Measurements from ENCODE around the gene C6orf89. TPM values are rescaled to one million over a fixed set of nuclear protein-coding genes. Genes with fewer than 3 reads are reported as not detected.

Gene C6orf89
- total RNA-seq, 1 experiment from 2014 or later: 32.9 TPM

GRCh38 chr6:36848658-36849441, 36.9 kb upstream of the C6orf89 start:
- no peak overlapping the region for H3K9ac ChIP-seq (ENCODE audit: low read length)
- POLR2A ChIA-PET: interaction anchor here (0.6 kb wide), 1 partner anchor 21 kb away, joined by 5 read pairs; no protein-coding TSS in a partner anchor
- ATAC-seq: no peak

More at GRCh38 chr6:36848658-36849441, 36.9 kb upstream of the C6orf89 start:
- RAD21 ChIA-PET (ENCODE audit: low non-redundant PET in 1 of 2, low total read pairs in 2 of 2, uncharacterized antibody in 2 of 2, unreplicated experiment in 2 of 2): no interaction called here
- Histone ChIP-seq H3K9me2 (ENCODE audit: insufficient read depth) (no peaks in the 10 kb centered on the region), H3K27me3 (ENCODE audit: insufficient read depth, low read length) (no peaks in the 10 kb centered on the region), H3K4me3 (replicated peaks in 1 of 2; ENCODE audit: low read depth in 1 of 2, low read length in 2 of 2) (no peak overlapping the region), H3K4me2 (ENCODE audit: low read length) (no peak overlapping the region), H3K36me3 (ENCODE audit: control insufficient read depth in 1 of 2, insufficient read depth in 2 of 2, low read length in 2 of 2) (no peaks in the 10 kb centered on the region; a peak in 1 of 4 replicates), H3K4me1 (ENCODE audit: control insufficient read depth in 1 of 2, insufficient read depth in 2 of 2, low read length in 2 of 2) (no peaks in the 10 kb centered on the region; a peak in 1 of 4 replicates), H2AFZ (ENCODE audit: low read depth, low read length, poor library complexity, severe bottlenecking) (no peak overlapping the region), H3K79me2 (ENCODE audit: insufficient read depth, low read length) (no peaks in the 10 kb centered on the region), H4K20me1 (ENCODE audit: insufficient read depth) (no peaks in the 10 kb centered on the region), H3K27ac (ENCODE audit: low read depth, low read length) (no peak overlapping the region), H3K9me3 (ENCODE audit: control insufficient read depth in 1 of 2, insufficient read depth in 1 of 2, low read depth in 1 of 2, low read length in 2 of 2) (no peaks in the 10 kb centered on the region)
- DNase-seq (ENCODE audit: low read depth, low spot score): no peak
- CTCF ChIA-PET: interaction anchor here (1.1 to 4.3 kb wide), 5 partner anchors 13 to 82 kb away, joined by 3 to 32 read pairs (median 7); partner anchors contain the start of gene PPIL1
- no TSS peak for BruUV-seq (replicated peaks)
- intact Hi-C loops (cut with micrococcal nuclease): no loop called here
- TF ChIP-seq EGR1 (IDR thresholded peaks at IDR 0.05; ENCODE audit: low read depth) (no peak), EZH2phosphoT487 (IDR thresholded peaks at IDR 0.05; ENCODE audit: borderline replicate concordance) (no peak), ELF1 (IDR thresholded peaks at IDR 0.05; ENCODE audit: borderline replicate concordance, low read depth) (no peak), EZH2 (IDR thresholded peaks at IDR 0.05) (no peak), RAD21 (IDR thresholded peaks at IDR 0.05; ENCODE audit: low read depth) (no peak), JUND (IDR thresholded peaks at IDR 0.05) (no peak), CBX3 (IDR thresholded peaks at IDR 0.05; ENCODE audit: low read depth) (no peak), SRF (IDR thresholded peaks at IDR 0.05; ENCODE audit: low read depth) (no peak), ZBTB33 (IDR thresholded peaks at IDR 0.05; ENCODE audit: extremely low read depth, insufficient replicate concordance, low read length) (no peak), ZNF274 (IDR thresholded peaks at IDR 0.05; ENCODE audit: low read depth, low read length) (no peak), SIN3A (IDR thresholded peaks at IDR 0.05; ENCODE audit: low read depth) (no peak)
- TF ChIP-seq, protein P1, sequence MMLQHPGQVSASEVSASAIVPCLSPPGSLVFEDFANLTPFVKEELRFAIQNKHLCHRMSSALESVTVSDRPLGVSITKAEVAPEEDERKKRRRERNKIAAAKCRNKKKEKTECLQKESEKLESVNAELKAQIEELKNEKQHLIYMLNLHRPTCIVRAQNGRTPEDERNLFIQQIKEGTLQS (IDR thresholded peaks at IDR 0.05): no peak
- TF ChIP-seq, protein P2, sequence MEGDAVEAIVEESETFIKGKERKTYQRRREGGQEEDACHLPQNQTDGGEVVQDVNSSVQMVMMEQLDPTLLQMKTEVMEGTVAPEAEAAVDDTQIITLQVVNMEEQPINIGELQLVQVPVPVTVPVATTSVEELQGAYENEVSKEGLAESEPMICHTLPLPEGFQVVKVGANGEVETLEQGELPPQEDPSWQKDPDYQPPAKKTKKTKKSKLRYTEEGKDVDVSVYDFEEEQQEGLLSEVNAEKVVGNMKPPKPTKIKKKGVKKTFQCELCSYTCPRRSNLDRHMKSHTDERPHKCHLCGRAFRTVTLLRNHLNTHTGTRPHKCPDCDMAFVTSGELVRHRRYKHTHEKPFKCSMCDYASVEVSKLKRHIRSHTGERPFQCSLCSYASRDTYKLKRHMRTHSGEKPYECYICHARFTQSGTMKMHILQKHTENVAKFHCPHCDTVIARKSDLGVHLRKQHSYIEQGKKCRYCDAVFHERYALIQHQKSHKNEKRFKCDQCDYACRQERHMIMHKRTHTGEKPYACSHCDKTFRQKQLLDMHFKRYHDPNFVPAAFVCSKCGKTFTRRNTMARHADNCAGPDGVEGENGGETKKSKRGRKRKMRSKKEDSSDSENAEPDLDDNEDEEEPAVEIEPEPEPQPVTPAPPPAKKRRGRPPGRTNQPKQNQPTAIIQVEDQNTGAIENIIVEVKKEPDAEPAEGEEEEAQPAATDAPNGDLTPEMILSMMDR (IDR thresholded peaks at IDR 0.05 in 2 of 3, conservative IDR thresholded peaks at IDR 0.05 in 1 of 3; ENCODE audit: borderline replicate concordance in 1 of 3, insufficient read depth in 1 of 3, low read depth in 2 of 3, low read length in 2 of 3): no peak
- TF ChIP-seq, protein P3, sequence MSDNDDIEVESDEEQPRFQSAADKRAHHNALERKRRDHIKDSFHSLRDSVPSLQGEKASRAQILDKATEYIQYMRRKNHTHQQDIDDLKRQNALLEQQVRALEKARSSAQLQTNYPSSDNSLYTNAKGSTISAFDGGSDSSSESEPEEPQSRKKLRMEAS (IDR thresholded peaks at IDR 0.05): no peak

Data from HCT116 (cell line).